Fibroblast of upper back skin (primary cell): ENCODE results near the gene CALD1.
A peak's percentile ranks its signal among the peaks of the same experiment; 100 is the strongest.

Experiments used
- DNase-seq: peaks from one replicate; pipeline ENCODE4 v3.0.0-alpha.2; 2013

Gene CALD1

GRCh38 chr7:134828361-134828760 lies 48.9 kb downstream of the CALD1 start:
- DNase-seq = peak; percentile 70

- DNase-seq = peak; percentile 41
Measured at GRCh38 chr7:134829380-134829986, 50.0 kb downstream of the CALD1 start.

GRCh38 chr7:134831862-134832261 lies 52.4 kb downstream of the CALD1 start:
- no peak for DNase-seq

DNA sequence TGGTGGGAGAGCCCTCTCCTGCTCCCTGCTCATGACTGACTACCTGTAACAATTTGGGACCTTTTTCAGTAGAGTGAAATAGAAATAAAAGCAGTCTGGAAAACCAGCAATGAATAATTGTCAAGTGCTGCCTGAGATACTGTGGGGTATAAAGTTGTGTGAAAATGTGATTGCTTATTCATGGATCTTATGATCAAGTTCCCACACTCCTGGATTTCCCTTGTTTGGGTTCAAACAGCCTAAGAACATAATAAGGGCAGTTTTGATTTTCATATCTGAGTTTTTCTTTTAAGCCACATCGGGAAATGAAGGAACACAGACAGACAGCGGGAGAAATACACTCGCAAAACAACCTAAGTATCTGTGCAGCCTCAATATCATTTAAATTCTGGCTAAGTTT lies 52.9 kb downstream of the CALD1 start:
- no peak for DNase-seq

- DNase-seq = peak; percentile 82
Measured at GRCh38 chr7:134834689-134835462, 55.4 kb downstream of the CALD1 start.

- DNase-seq = no peak
Measured at GRCh38 chr7:134835463-134835823, 56.0 kb downstream of the CALD1 start.

GRCh38 chr7:134836447-134836846 lies 57.0 kb downstream of the CALD1 start:
- peak; percentile 59 for DNase-seq

GRCh38 chr7:134839298-134839697 lies 59.9 kb downstream of the CALD1 start:
- peak; percentile 61 for DNase-seq

- DNase-seq = no peak
Measured at GRCh38 chr7:134842062-134842461, 62.6 kb downstream of the CALD1 start.

- no peak for DNase-seq
Measured at GRCh38 chr7:134842886-134843430, 63.5 kb downstream of the CALD1 start.

DNA sequence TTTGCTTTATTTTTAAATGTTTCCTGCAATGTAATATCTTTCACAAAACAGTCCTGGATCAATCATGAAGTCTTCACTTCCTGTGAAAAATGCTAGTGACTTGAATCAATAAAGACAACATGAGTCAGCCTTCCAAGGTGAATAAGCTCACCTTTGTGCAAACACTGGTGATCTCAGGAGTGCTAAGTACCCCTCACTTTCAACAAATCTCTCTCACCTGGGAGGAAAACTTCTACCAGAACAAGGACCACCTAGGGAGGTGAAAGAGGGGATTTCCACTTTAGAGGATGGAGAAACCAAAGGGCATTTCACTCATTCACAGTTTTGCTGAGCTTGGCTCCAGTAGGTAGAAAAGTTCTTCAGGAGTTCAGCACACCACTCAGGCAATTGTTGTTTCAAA lies 64.8 kb downstream of the CALD1 start:
- no peak for DNase-seq

DNA sequence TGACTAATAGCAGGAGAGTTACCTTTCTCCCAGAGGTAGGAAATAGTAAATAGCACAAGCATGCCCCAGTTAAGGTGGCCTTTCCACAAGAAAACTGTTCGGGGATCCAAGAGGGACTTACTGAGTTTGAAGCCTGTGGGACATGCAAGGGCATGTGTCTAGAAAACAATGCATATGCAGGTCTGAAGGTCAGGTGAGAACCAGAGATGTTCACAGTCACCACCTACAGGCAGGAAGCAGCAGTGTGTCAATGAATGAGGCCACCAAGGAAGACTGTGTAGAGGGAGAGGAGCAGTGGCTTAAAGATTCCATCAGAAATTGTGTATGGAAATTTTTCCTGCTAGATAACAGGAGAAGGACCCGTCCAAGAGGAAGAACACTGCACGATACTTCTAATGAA lies 66.0 kb downstream of the CALD1 start:
- DNase-seq = no peak

DNA sequence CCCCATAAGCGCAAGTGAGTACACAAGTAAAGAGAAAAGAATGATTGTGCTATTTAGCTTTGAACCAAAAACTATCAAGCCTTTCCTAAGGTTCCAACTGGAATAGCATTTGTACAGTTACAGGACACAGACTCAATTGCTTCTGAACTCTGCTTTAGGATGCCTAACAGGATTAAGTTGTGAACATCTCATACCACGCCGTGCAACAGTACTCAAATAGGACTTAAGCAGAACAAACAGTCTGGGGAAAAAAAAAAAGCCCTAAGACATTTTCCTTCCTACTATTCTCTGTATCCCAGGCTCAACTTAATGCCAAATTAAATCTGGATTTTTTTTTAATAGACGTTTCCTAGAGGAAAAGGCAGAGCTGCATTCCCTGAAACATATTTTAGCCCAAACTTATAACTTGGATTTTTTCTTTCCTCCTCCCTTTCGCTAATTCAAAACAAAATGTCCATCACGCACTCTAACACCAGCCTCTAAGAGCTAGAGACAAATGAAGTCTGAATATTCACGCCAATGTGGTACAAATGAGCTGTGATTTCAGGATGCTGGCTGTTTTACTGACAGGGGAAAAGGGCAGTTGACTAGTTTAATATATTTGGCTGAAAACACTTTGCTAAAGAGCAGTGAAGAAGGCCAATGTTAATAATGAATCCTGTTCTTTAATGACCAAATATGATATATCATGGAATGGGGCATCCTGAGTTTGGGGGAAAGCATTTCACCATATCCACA lies 68.6 kb downstream of the CALD1 start:
- DNase-seq = no peak

DNA sequence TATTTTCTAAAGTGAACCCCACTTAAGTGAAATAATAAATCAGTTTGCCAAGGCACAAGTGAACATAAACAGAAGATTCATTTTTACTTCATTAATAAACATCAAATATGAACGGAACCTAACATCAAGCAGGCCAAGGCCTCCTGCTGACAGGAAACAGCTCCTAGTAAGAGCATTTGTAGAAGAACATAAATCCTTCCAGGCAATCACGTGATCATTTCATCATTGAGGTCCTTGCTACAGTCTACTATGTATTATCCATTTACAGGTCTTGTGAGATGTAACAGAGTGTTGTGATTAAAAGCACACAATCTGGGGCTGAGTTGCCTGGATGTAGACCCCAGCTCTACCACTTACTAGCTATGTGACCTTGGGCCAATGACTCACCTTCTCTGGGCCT lies 70.6 kb downstream of the CALD1 start:
- peak; percentile 46 for DNase-seq

DNA sequence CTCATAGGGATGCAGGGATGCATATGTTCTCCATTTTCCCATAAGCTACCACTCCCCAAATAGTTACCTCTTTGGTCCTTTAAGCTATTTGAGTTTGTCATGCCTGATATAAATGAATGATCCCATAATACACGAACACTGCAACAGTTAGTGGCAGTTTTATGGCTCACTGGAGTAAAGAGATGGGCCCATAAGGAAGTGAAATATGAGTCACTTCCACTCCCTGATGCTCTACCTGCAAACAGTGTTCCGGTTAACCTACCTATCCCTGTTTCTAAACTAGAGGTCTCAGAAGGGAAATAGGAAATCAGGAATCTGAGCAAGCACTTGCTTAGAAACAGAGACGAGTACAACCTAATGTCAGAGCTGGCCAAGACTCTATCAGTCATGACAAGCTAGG lies 71.7 kb downstream of the CALD1 start:
- DNase-seq = no peak

DNA sequence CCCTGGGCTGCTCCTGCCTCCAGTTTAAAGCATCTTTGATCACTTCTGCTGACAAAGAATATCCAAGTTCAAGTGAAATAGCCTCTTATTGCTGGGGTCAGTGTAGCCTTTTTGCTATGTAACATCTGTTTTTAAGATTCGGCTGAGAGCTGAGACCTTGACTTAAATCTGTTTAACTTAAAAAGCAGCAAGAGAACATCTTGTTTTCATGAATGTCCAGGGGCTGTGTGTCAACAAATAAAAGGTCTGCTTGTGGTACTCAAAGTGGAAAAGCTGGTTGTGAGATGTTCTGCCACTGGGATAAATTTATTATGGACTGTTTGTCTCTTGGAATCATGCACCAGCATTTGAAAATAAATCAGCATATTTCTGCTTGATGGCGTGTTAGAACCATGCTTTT lies 73.2 kb downstream of the CALD1 start:
- no peak for DNase-seq

- DNase-seq = peak; percentile 82
Measured at GRCh38 chr7:134854816-134855215, 75.4 kb downstream of the CALD1 start.

GRCh38 chr7:134855442-134855841 lies 76.0 kb downstream of the CALD1 start:
- DNase-seq = peak; percentile 34

GRCh38 chr7:134856091-134856490 lies 76.7 kb downstream of the CALD1 start:
- DNase-seq = peak; percentile 69

DNA sequence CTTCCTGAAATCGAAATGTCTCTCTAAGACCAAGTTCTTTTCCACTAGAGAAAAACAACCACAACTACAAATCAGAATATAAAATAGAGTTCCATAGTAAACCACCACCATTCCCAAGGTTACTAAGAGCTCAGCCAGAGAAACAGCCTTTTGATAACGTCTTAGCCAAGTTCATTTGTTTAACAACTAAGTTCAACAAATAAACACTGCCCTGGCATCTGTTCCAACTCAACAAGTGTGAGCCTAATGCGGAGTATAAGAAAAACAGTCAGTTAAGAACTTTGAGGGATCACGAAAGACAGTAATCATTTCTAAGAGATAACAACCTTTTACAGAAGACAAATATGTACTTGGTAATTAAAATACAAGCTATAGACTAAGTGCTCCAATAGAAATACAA lies 77.3 kb downstream of the CALD1 start:
- no peak for DNase-seq

DNA sequence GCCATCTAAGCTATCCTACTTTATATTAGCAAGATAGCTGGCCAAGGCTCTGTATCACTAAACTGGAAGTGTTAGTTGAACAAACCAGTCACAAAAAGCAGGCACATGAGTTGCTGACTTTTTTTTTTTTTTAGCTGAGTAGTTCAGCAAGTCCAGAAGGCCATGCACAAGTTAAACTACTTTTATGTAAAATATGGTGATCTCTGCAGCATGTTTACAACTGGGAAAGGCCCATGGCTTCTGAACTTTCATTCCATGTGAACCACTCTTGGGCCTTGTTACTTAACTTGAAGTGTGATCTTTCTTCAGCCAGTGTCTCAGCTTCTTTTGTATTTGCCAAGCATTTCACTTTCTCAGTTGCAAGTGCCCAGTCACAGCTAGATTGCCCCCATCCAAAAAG lies 78.5 kb downstream of the CALD1 start:
- DNase-seq = no peak

- no peak for DNase-seq
Measured at GRCh38 chr7:134859783-134860182, 80.3 kb downstream of the CALD1 start.

DNA sequence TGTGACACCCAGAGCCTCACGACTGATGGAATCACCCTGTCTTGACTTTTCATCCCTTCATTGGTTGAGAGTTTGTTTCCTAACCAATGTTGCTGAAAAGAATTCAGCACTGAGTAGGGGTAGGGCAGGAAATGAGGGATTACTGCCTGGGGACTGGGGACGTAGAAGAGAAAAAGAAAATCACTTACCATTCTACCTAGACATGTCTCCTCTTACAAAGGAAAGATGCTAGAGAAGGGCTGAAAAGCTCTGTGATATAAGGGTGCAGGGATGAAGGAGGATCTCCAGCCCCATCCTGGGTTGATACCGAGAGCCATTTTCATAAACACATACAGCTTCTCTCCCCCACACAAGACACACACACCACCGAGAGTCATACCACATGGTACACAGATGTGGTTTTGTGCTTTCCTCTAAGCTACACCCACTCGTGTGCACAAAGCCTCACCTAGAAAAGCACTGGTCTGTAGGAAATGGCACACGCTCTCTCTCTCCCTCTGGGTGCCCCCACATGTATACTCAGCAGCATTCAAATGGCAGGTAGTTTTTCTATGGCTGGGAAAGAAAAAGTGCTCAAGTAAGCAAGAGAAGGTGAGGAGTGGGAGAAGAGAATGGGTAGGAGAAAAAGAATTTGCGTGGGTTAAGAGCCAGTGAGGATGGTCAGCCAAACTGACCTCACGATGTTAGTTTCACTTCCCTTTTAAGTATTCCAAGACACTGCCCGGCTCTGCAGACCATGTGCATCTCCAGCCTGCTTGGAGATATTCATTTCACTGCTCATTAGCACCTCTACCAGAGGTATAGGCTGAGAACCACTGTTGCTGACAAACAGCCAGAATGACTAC lies 85.8 kb downstream of the CALD1 start:
- DNase-seq = peak; percentile 35
